ENCODE measurements around the gene APCS.

APCS gene

DNA sequence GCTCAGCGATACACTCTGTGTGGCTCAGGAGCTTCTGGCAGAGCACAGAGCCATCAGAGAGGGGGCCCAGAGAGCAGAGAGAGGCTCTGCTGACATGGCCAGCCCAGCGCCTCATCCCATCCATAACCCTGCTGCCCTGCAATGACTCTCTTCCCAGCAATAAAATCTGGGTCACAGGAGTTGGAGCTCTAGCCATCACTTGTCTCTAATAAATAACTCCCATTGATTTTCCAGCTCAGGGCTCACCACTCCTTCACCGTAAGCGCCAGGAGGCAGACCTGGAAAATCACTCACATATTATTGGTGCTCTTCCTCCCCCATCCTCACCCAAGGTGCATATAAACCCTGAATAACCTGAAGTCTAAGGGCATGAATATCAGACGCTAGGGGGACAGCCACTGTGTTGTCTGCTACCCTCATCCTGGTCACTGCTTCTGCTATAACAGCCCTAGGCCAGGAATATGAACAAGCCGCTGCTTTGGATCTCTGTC, at the start of gene APCS:
Gene APCS (plus strand): TSS at position 366 of the 491 bp plus-strand sequence. CDS start 96 bp downstream, at position 462.
- H3K4me3 ChIP-seq (ENCODE audit: low read depth, low read length), result no peak within 1 kb of the TSS
- TF ChIP-seq, protein P1, sequence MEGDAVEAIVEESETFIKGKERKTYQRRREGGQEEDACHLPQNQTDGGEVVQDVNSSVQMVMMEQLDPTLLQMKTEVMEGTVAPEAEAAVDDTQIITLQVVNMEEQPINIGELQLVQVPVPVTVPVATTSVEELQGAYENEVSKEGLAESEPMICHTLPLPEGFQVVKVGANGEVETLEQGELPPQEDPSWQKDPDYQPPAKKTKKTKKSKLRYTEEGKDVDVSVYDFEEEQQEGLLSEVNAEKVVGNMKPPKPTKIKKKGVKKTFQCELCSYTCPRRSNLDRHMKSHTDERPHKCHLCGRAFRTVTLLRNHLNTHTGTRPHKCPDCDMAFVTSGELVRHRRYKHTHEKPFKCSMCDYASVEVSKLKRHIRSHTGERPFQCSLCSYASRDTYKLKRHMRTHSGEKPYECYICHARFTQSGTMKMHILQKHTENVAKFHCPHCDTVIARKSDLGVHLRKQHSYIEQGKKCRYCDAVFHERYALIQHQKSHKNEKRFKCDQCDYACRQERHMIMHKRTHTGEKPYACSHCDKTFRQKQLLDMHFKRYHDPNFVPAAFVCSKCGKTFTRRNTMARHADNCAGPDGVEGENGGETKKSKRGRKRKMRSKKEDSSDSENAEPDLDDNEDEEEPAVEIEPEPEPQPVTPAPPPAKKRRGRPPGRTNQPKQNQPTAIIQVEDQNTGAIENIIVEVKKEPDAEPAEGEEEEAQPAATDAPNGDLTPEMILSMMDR (IDR thresholded peaks at IDR 0.05; ENCODE audit: control insufficient read depth, extremely low read depth, insufficient read depth), result no peak
- no peak for DNase-seq (ENCODE audit: low read depth)

DNA sequence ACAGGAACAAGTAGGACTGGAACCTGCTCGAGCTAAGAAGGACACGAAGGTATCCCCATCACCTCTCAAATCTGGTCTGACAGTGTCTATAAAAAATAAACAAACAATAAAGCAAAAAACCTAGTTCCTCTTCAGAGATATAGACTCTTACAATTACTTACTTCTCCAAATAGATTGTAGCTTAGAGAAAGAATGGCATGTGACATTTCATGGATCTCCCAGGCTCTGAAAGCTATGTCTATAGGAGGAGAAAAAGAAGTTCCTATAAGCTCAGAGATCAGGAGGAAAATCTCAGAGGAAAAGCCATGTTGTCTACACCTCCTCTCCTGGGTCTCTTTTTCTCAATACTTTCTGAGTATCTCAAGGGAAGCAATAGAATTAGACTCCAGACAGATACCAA, 39.5 kb upstream of the APCS start:
- TF ChIP-seq, protein P1 (IDR thresholded peaks at IDR 0.05; ENCODE audit: control insufficient read depth, extremely low read depth, insufficient read depth), result no peak

DNA sequence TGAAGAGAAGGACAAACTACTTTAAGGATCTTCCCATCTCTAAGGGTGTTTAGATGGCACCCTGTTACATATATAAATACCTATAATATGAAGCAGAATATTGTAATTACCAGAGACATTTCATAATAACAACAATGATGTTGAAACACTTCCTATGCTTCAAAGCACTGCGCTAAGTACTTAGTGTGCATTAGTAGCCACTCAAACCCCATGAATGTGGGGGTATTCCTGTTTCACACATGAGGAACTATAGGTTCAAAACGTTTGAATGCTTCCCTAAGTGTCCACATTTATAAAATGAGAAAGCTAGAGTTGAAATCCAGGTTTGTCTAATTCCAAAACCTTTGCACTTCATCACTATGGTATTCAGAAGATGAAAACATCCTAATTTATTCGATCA, 33.4 kb upstream of the APCS start:
- H3K4me3 ChIP-seq (ENCODE audit: low read depth, low read length), result no peak overlapping the region
- DNase-seq (ENCODE audit: low read depth), result no peak
- TF ChIP-seq, protein P1 (IDR thresholded peaks at IDR 0.05; ENCODE audit: control insufficient read depth, extremely low read depth, insufficient read depth), result no peak

More for the DNA sequence above, 39.5 kb upstream of the APCS start:
- no peak overlapping the region for H3K4me3 ChIP-seq (ENCODE audit: low read depth, low read length)
- no peak for DNase-seq (ENCODE audit: low read depth)

DNA sequence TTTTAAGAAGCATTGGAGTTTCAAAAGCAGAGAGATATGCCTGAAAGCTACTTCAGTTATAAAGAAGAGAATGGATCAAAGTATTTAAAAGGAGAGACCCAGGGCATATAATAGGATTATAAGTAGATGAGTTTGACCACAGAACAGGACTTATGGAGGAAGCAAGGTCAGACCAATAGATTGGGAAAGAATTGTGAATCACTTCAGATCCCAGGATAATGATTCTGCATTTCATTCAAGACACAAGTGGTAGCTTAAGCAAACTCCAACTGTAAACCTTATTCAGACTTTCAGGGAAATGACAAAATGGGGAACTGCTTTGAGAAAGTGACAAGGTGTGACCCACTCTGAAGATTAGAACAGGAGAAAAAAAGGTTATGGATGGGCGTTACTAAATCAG, 32.9 kb upstream of the APCS start:
- TF ChIP-seq, protein P1 (IDR thresholded peaks at IDR 0.05; ENCODE audit: control insufficient read depth, extremely low read depth, insufficient read depth), result no peak
- no peak for DNase-seq (ENCODE audit: low read depth)
- H3K4me3 ChIP-seq (ENCODE audit: low read depth, low read length), result no peak overlapping the region

- TF ChIP-seq, protein P1 (IDR thresholded peaks at IDR 0.05; ENCODE audit: control insufficient read depth, extremely low read depth, insufficient read depth), result no peak
- no peak overlapping the region for H3K4me3 ChIP-seq (ENCODE audit: low read depth, low read length)
- DNase-seq (ENCODE audit: low read depth), result no peak
Measured at GRCh38 chr1:159556931-159557369, 30.7 kb upstream of the APCS start.

- TF ChIP-seq, protein P1 (IDR thresholded peaks at IDR 0.05; ENCODE audit: control insufficient read depth, extremely low read depth, insufficient read depth), result no peak
- H3K4me3 ChIP-seq (ENCODE audit: low read depth, low read length), result no peak overlapping the region
- no peak for DNase-seq (ENCODE audit: low read depth)
Measured at GRCh38 chr1:159560599-159560998, 27.0 kb upstream of the APCS start.

DNA sequence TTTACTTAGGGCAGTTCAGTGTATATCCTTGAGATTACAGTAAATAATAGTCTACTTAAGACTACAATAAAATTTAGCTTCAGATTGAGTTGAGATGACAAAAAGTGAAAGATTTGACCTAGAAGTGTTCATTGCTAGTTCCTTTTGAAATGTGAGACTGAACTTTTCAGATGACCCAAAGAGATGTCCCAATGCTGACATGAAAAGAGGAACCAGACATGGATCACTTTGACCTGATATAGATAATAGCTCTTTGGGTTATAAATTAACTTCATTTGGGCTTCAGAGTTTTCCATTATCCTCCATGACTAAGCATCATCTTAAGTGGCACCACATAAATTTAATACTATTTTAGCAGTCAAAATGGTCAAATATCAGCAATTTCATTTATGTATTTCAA, 26.1 kb upstream of the APCS start:
- no peak for DNase-seq (ENCODE audit: low read depth)
- H3K4me3 ChIP-seq (ENCODE audit: low read depth, low read length), result no peak overlapping the region
- TF ChIP-seq, protein P1 (IDR thresholded peaks at IDR 0.05; ENCODE audit: control insufficient read depth, extremely low read depth, insufficient read depth), result no peak

All from LNCaP clone FGC (cell line).